GM18502 (cell line): ENCODE measurements around the gene PRDM16.

Experiments used
- ATAC-seq: cut with Tn5 transposase; IDR thresholded peaks from one replicate; pipeline ENCODE4 v1.9.1; 2021; ENCODE audit warnings: mild to moderate bottlenecking; ENCODE audit not compliant: unreplicated experiment, poor library complexity

Gene PRDM16

GRCh38 chr1:3068564-3069431 is at the start of gene PRDM16:
Gene PRDM16, plus strand, starts transcription at chr1:3069203. Its CDS starts 57 bp downstream, at chr1:3069260.
- ATAC-seq, result no peak

- no peak for ATAC-seq
Measured at GRCh38 chr1:3019516-3020051, 49.4 kb upstream of the PRDM16 start.

- no peak for ATAC-seq
Measured at GRCh38 chr1:3020263-3020909, 48.6 kb upstream of the PRDM16 start.

- ATAC-seq, result no peak
Measured at GRCh38 chr1:3021233-3021671, 47.8 kb upstream of the PRDM16 start, which contains the start of gene ACTRT2. Gene ACTRT2, plus strand, starts transcription at chr1:3021467. Its CDS starts 220 bp downstream, at chr1:3021687.

- ATAC-seq, result no peak
Measured at GRCh38 chr1:3021801-3022401, 47.1 kb upstream of the PRDM16 start.

- ATAC-seq, result no peak
Measured at GRCh38 chr1:3022511-3022973, 46.5 kb upstream of the PRDM16 start.

- ATAC-seq, result no peak
Measured at GRCh38 chr1:3022976-3023375, 46.0 kb upstream of the PRDM16 start.

GRCh38 chr1:3024019-3024418 is 45.0 kb upstream of the PRDM16 start:
- ATAC-seq, result no peak

- no peak for ATAC-seq
Measured at GRCh38 chr1:3024588-3024987, 44.4 kb upstream of the PRDM16 start.

GRCh38 chr1:3026124-3026523 is 42.9 kb upstream of the PRDM16 start:
- no peak for ATAC-seq

GRCh38 chr1:3026581-3027391 is 42.2 kb upstream of the PRDM16 start:
- ATAC-seq, result no peak

GRCh38 chr1:3027611-3028371 is 41.2 kb upstream of the PRDM16 start:
- no peak for ATAC-seq

- ATAC-seq, result no peak
Measured at GRCh38 chr1:3028531-3029282, 40.3 kb upstream of the PRDM16 start.

- no peak for ATAC-seq
Measured at GRCh38 chr1:3029481-3029961, 39.5 kb upstream of the PRDM16 start.

GRCh38 chr1:3029991-3030662 is 38.9 kb upstream of the PRDM16 start:
- ATAC-seq, result no peak

GRCh38 chr1:3030663-3031381 is 38.2 kb upstream of the PRDM16 start:
- ATAC-seq, result no peak
